Left ventricle myocardium inferior (tissue), 1 donor: Measurements from ENCODE around the gene FUZ. TPM values are rescaled to one million over a fixed set of nuclear protein-coding genes. Genes with fewer than 3 reads are reported as not detected.
A peak's percentile ranks its signal among the peaks of the same experiment; 100 is the strongest.

Experiments used
- DNase-seq: peaks from one replicate; pipeline ENCODE4 v3.0.0-alpha.2; 2020
- H3K27ac ChIP-seq: fragments of 200-600 bp; replicated peaks from 2 replicates; pipeline ENCODE4 v1.8.0; 2021
- H3K27me3 ChIP-seq: fragments of 200-600 bp; 2 replicates; pipeline ENCODE4 v1.8.0; 2021; ENCODE audit warnings: low read depth
- H3K36me3 ChIP-seq: fragments of 200-600 bp; 2 replicates; pipeline ENCODE4 v1.8.0; 2021
- H3K4me1 ChIP-seq: fragments of 200-600 bp; 2 replicates; pipeline ENCODE4 v1.8.0; 2021
- H3K4me3 ChIP-seq: fragments of 200-600 bp; 2 replicates; pipeline ENCODE4 v1.8.0; 2021; ENCODE audit warnings: mild to moderate bottlenecking, moderate library complexity
- H3K9me3 ChIP-seq: fragments of 200-600 bp; replicated peaks from 2 replicates; pipeline ENCODE4 v1.8.0; 2021
- intact Hi-C: fragments of 100-400 bp; cut with micrococcal nuclease; formaldehyde crosslinking; loops from one replicate; pipeline ENCODE4 v1.11.0; 2022
- total RNA-seq: library from RNA; stranded (reverse); fragmentation: NEBNext Ultra II Directional; extraction: Animal tissue kit (Norgen Biotek cat#: 25700); gene quantifications from one replicate; pipeline ENCODE4 v1.2.1, GENCODE V29; 2021
- TF ChIP-seq, protein P1 (sequence below): fragments of 200-600 bp; IDR thresholded peaks from 2 replicates; pipeline ENCODE4 v1.8.0; 2021; ENCODE audit warnings: antibody characterized with exemption, mild to moderate bottlenecking, borderline replicate concordance
- donor health status: DM: no; HTN: yes; CAD: no; lungs with severe emphysema.

The FUZ gene
- total RNA-seq, 1 donor from 2014 or later = 18.3 TPM

DNA sequence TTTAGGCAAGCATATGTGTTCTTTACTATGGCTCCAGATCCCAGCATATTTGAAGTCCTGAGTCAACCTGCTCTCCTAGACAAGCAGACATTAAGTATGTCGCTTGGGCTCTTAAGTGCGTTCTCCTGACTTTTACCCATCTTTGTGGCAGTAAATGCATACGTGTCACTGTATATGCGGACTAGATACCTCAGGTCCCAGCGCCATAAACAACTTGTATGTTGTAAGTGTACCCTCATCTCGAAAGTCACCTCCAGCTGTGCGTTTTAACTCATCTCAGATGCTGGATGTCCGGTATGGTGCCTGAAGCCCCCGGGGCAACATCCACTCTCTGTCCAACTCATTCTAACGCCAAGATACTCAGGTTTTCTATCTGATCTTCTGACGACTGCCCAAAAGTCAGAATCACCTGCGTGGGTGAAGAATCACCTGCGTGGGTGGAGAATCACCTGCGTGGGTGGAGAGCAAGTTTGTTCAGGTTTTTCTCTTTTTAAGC lies 39.6 kb upstream of the FUZ start:
- Histone ChIP-seq H3K4me1 (peaks cover 45% of the 10 kb centered on the region), H3K4me3 (peak overlapping the region; percentile 85), H3K27ac (no peak overlapping the region), H3K27me3 (no peaks in the 10 kb centered on the region), H3K9me3 (peaks cover 5% of the 10 kb centered on the region), H3K36me3 (peaks cover 32% of the 10 kb centered on the region)
- no peak for DNase-seq
- intact Hi-C loops = no loop called here
- TF ChIP-seq, protein P1, sequence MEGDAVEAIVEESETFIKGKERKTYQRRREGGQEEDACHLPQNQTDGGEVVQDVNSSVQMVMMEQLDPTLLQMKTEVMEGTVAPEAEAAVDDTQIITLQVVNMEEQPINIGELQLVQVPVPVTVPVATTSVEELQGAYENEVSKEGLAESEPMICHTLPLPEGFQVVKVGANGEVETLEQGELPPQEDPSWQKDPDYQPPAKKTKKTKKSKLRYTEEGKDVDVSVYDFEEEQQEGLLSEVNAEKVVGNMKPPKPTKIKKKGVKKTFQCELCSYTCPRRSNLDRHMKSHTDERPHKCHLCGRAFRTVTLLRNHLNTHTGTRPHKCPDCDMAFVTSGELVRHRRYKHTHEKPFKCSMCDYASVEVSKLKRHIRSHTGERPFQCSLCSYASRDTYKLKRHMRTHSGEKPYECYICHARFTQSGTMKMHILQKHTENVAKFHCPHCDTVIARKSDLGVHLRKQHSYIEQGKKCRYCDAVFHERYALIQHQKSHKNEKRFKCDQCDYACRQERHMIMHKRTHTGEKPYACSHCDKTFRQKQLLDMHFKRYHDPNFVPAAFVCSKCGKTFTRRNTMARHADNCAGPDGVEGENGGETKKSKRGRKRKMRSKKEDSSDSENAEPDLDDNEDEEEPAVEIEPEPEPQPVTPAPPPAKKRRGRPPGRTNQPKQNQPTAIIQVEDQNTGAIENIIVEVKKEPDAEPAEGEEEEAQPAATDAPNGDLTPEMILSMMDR = no peak

DNA sequence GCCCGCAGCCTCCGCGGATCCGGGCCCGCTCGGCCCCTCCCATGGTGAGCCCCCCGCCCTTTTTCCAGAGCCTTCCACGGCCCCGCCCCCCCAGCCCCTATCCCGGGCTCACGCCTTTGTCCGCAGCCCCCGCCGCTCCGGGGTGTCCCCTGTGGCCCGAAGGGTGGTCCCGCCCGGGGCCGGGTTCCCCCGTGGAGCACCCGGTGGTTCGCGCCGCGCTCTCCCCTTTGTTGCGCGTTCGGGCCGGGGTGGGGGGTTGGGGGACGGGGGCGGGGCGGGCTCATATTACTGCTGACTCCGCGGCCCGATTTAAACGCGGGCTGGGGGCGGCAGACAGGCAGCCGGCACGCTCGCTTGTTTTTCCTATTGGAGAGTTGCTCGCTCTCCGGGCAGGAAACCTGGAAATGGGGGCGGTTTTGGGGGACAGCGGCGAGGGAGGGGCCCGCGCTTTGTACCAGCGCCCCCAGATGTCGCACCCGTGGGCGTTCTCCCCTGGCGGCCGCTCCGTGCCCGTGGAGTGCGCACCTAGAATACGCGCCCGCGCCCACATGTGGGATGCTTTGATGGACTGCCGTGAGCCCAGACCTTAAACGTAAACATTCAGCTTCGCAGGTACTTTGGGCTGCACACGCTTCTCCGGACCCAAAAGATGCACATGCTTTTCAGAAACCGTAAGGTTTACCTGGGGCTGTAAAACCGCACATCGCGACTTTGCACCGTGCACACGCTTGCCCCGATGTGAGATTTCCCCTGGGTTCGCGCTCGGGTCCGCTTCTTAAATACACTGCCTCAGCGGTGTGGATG lies 38.6 kb upstream of the FUZ start:
- peaks cover 45% of the 10 kb centered on the region for H3K4me1 ChIP-seq
- no peaks in the 10 kb centered on the region for H3K27me3 ChIP-seq
- TF ChIP-seq, protein P1 = no peak
- H3K27ac ChIP-seq = peak overlapping the region; percentile 99
- intact Hi-C loops = no loop called here
- H3K4me3 ChIP-seq = peak overlapping the region; percentile 85
- H3K9me3 ChIP-seq = peaks cover 5% of the 10 kb centered on the region
- DNase-seq = no peak
- H3K36me3 ChIP-seq = peaks cover 22% of the 10 kb centered on the region

DNA sequence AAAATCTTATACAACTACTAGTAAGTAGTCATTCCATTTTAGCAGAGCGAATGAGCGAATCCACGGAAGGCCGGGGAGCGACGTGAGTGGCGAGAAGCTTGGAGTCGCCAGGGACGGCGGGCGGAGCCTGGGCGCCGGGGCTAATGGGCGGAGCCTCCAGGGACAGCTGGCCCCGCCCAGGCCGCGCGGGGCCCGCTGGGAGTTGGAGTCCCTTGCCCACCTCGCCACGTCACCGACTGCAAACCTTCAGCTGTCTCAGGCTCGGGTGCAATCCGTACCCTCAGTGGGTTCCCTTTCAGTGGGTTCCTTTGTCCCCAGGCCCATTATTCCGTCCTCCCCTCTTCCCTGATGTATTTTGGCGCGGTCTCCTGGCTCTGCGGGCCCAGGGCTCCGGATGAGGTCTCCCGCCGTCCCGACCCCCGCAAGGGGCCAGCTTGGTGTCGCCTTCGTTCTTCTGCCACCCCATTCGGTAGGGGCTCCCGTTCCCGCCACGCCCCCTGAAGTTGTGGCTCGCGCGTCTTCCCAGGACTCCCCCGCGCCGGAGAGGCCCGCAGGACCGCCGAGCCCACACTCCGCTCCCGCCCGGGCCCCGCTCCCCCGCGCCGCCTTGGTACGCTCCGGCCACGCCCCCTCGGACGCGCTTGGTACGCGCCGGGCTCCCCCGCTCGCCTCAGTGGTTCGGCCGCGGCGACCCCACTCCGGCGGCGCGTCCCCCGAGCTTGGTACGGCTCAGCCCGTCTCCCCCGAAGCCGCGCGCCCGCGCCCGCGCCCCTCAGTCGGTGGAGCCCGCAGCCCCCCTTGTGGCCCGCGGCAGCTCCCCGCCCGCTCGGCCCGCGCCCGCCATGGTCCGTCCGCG lies 37.6 kb upstream of the FUZ start, which contains the start of gene PTOV1:
PTOV1 (plus strand) TSS at position 673 of the 856 bp plus-strand sequence.
- Histone ChIP-seq H3K4me1 (peaks cover 44% of the 10 kb centered on the region), H3K9me3 (peaks cover 5% of the 10 kb centered on the region), H3K27me3 (no peaks in the 10 kb centered on the region), H3K4me3 (peak within 1 kb of the TSS; percentile 85), H3K36me3 (peaks cover 15% of the 10 kb centered on the region), H3K27ac (peak within 1 kb of the TSS; percentile 99)
- TF ChIP-seq, protein P1 = no peak
- intact Hi-C loops = no loop called here
- DNase-seq = peak; percentile 92

DNA sequence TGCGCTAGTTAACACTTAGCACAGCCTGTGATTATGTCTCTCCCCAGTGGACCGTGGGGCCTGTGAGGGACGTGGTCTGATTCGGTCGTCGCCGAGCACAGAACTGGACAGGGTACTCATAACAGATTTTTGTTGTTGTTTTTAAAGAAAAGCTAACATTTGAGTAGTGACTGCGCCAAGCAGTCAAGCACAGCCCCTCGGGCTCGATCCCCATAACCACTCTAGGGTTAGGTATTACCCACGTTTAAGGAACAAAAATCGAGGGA lies 37.1 kb upstream of the FUZ start:
- peaks cover 5% of the 10 kb centered on the region for H3K9me3 ChIP-seq
- intact Hi-C loops = no loop called here
- peaks cover 10% of the 10 kb centered on the region for H3K36me3 ChIP-seq
- H3K4me1 ChIP-seq = peaks cover 39% of the 10 kb centered on the region
- H3K4me3 ChIP-seq = peak overlapping the region; percentile 85
- TF ChIP-seq, protein P1 = no peak
- H3K27ac ChIP-seq = peak overlapping the region; percentile 99
- no peak for DNase-seq
- no peaks in the 10 kb centered on the region for H3K27me3 ChIP-seq

DNA sequence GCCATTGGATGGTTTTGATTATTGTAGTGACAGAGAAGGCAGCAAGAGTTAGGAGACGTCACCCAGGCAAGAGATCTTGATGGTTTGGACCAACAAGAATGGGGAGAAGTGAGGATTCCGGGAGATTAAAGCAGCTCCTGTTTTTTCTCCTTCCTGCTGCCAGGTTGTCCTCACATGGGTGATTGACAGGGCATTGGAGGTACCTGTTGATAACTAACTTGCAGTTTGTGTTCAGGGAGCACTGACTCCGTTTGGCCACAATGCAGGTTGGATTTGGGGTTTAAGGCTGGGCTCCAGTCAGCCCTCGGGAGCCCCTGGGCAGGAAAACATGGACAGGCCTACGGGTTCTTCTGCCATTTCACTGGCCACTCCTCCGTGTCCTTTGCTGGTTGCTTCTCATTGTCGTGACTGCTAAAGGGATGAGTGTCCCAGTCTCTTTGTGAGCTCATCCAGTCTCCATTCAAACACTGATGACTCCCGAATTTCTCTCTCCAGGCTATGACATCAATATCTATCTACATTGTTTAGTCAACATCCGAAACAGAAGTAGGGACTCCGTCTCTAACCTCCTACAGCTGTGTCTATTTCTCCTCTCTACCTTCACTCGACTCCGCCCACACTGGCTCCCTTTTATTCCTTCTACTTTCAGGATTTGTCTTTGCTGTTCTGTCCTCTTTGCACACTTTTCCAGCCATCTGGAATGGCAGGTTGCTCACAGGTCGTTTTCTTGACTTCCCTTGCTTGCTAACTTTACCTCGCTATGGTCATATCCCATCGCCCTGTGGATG lies 36.5 kb upstream of the FUZ start:
- Histone ChIP-seq H3K27me3 (no peaks in the 10 kb centered on the region), H3K4me1 (peaks cover 38% of the 10 kb centered on the region), H3K4me3 (peak overlapping the region; percentile 85), H3K27ac (peak overlapping the region; percentile 99), H3K9me3 (peaks cover 5% of the 10 kb centered on the region), H3K36me3 (peaks cover 5% of the 10 kb centered on the region)
- no peak for DNase-seq
- intact Hi-C loops = no loop called here
- TF ChIP-seq, protein P1 = no peak
